Measurements from ENCODE around the gene RANBP10. TPM values are rescaled to one million over a fixed set of nuclear protein-coding genes. Genes with fewer than 3 reads are reported as not detected.
"Not testable (repeated sequence)": the region's sequence is repeated elsewhere in the genome, so short reads cannot be mapped to it uniquely, and the experiment has no call there.

RANBP10 gene
- total RNA-seq, 1 donor from 2014 or later: 34.1 TPM

DNA sequence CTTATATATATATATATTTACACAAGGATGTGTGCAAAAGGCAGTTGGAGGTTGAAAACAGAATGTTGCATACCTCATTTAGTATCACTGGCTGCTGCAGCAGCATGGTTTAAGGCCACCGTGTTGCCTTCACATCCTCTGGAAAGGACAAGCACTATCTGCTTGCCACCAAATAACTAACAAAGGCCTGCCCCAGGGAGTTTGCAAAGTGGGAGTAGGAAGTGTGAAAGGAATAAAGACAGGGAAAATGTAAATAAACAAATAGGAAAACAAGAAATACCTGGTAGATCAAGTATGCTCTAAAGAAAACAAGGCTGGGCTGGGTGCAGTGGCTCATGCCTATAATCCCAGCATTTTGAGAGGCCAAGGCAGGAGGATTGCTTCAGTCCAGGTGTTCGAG lies 53.7 kb downstream of the RANBP10 start:
- H3K4me3 Mint-ChIP-seq (ENCODE audit: low read depth): no peak overlapping the region
- TF ChIP-seq CTCF (IDR thresholded peaks at IDR 0.05; ENCODE audit: unreplicated experiment): no peak
- DNase-seq (ENCODE audit: low spot score, unreplicated experiment): no peak
- H3K27ac Mint-ChIP-seq: no peak overlapping the region
- no peaks in the 10 kb centered on the region for H3K4me1 Mint-ChIP-seq (ENCODE audit: low read depth)
- no peaks in the 10 kb centered on the region for H3K9me3 Mint-ChIP-seq (ENCODE audit: low read depth)
- no peaks in the 10 kb centered on the region for H3K36me3 Mint-ChIP-seq (ENCODE audit: insufficient read depth)
- no peaks in the 10 kb centered on the region for H3K27me3 Mint-ChIP-seq

- not testable (repeated sequence) for H3K27ac Mint-ChIP-seq; H3K27me3 Mint-ChIP-seq; H3K36me3 Mint-ChIP-seq (ENCODE audit: insufficient read depth); H3K4me1 Mint-ChIP-seq (ENCODE audit: low read depth); H3K9me3 Mint-ChIP-seq (ENCODE audit: low read depth); H3K4me3 Mint-ChIP-seq (ENCODE audit: low read depth); DNase-seq (ENCODE audit: low spot score, unreplicated experiment)
Measured at GRCh38 chr16:67751331-67751730, 55.0 kb downstream of the RANBP10 start.

DNA sequence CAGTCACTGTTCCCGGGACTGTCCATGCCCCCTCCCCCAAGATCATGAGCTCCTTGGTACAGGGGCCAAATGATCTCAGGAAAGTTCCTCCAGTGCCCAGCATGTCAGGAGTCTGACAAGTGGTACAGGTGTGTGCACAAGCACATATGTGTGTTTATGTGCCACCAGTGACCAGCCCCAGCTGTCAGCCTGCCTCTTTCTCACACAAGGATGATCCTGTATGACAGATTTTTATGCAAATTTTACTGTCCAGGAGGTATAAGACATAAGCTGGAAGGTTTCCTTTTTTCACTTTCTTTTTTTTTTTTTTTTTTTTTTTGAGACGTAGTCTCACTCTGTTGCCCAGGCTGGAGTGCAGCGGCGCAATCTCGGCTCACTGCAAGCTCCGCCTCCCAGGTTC lies 55.9 kb downstream of the RANBP10 start:
- no peak overlapping the region for H3K4me3 Mint-ChIP-seq (ENCODE audit: low read depth)
- H3K4me1 Mint-ChIP-seq (ENCODE audit: low read depth): no peaks in the 10 kb centered on the region
- TF ChIP-seq CTCF (IDR thresholded peaks at IDR 0.05; ENCODE audit: unreplicated experiment): no peak
- H3K9me3 Mint-ChIP-seq (ENCODE audit: low read depth): no peaks in the 10 kb centered on the region
- peak overlapping the region; percentile 45 for H3K27ac Mint-ChIP-seq
- H3K36me3 Mint-ChIP-seq (ENCODE audit: insufficient read depth): peaks cover 3% of the 10 kb centered on the region
- no peak for DNase-seq (ENCODE audit: low spot score, unreplicated experiment)
- H3K27me3 Mint-ChIP-seq: no peaks in the 10 kb centered on the region

- H3K27me3 Mint-ChIP-seq: no peaks in the 10 kb centered on the region
- no peak for TF ChIP-seq CTCF (IDR thresholded peaks at IDR 0.05; ENCODE audit: unreplicated experiment)
- no peaks in the 10 kb centered on the region for H3K4me1 Mint-ChIP-seq (ENCODE audit: low read depth)
- no peaks in the 10 kb centered on the region for H3K9me3 Mint-ChIP-seq (ENCODE audit: low read depth)
- no peak overlapping the region for H3K4me3 Mint-ChIP-seq (ENCODE audit: low read depth)
- H3K36me3 Mint-ChIP-seq (ENCODE audit: insufficient read depth): peaks cover 3% of the 10 kb centered on the region
- H3K27ac Mint-ChIP-seq: no peak overlapping the region
- DNase-seq (ENCODE audit: low spot score, unreplicated experiment): no peak
Measured at GRCh38 chr16:67749436-67750078, 56.8 kb downstream of the RANBP10 start.

GRCh38 chr16:67748834-67749233 lies 57.5 kb downstream of the RANBP10 start:
- no peak for DNase-seq (ENCODE audit: low spot score, unreplicated experiment)
- H3K27ac Mint-ChIP-seq: no peak overlapping the region
- H3K27me3 Mint-ChIP-seq: no peaks in the 10 kb centered on the region
- no peak for TF ChIP-seq CTCF (IDR thresholded peaks at IDR 0.05; ENCODE audit: unreplicated experiment)
- no peaks in the 10 kb centered on the region for H3K4me1 Mint-ChIP-seq (ENCODE audit: low read depth)
- no peak overlapping the region for H3K4me3 Mint-ChIP-seq (ENCODE audit: low read depth)
- no peaks in the 10 kb centered on the region for H3K9me3 Mint-ChIP-seq (ENCODE audit: low read depth)
- H3K36me3 Mint-ChIP-seq (ENCODE audit: insufficient read depth): peaks cover 4% of the 10 kb centered on the region

- Mint-ChIP-seq H3K4me3 (ENCODE audit: low read depth) (no peak overlapping the region), H3K27ac (no peak overlapping the region), H3K36me3 (ENCODE audit: insufficient read depth) (peaks cover 10% of the 10 kb centered on the region), H3K4me1 (ENCODE audit: low read depth) (no peaks in the 10 kb centered on the region), H3K9me3 (ENCODE audit: low read depth) (no peaks in the 10 kb centered on the region), H3K27me3 (no peaks in the 10 kb centered on the region)
- DNase-seq (ENCODE audit: low spot score, unreplicated experiment): no peak
- TF ChIP-seq CTCF (IDR thresholded peaks at IDR 0.05; ENCODE audit: unreplicated experiment): no peak
Measured at GRCh38 chr16:67746846-67747245, 59.5 kb downstream of the RANBP10 start.
